Right lobe of liver (tissue), 4 donors: ENCODE results near the gene CD9.

Experiments
- CTCF ChIP-seq, 4 donors: fragments of 200-600 bp in 3 of 4; fragments of 450-650 bp in 1 of 4; IDR thresholded peaks; one replicate each; pipeline versions ENCODE4 v1.5.1 to v1.8.0; 2016 to 2022; ENCODE audit warnings: antibody characterized with exemption in 4 of 4, mild to moderate bottlenecking in 2 of 4
- POLR2A ChIP-seq: fragments of 450-650 bp; IDR thresholded peaks from one replicate; pipeline ENCODE4 v1.6.1; 2017; ENCODE audit warnings: antibody characterized with exemption, mild to moderate bottlenecking
- donor health status: DM: no; HTN: no; CAD: no.
- donor health status: DM: no; HTN: no; CAD: no.
- donor health status: DM: no; HTN: yes; CAD: no.

- TF ChIP-seq CTCF (IDR thresholded peaks at IDR 0.05) (no peak), POLR2A (no peak)
Observed at GRCh38 chr12:6253278-6253677, 53.1 kb downstream of the CD9 start.
